Measurements from ENCODE around the gene CADPS2. TPM values are rescaled to one million over a fixed set of nuclear protein-coding genes. Genes with fewer than 3 reads are reported as not detected.

CADPS2 gene
- total RNA-seq, 2 donors from 2014 or later: 4.3 to 11.7 TPM

- WGBS, 2 experiments (ENCODE audit: insufficient coverage in 1 of 2, insufficient read length in 1 of 2): 80% methylated on average over 3 of the region's 3 CpGs; no CpG with 5 or more reads in 1 of the 2 experiments
- H3K9me3 ChIP-seq (ENCODE audit: control insufficient read depth, low read length): no peaks in the 10 kb centered on the region
- no peaks in the 10 kb centered on the region for H3K27me3 ChIP-seq (ENCODE audit: control insufficient read depth, insufficient read depth, low read length, poor library complexity, severe bottlenecking)
- peaks cover 4% of the 10 kb centered on the region for H3K36me3 Mint-ChIP-seq (ENCODE audit: low read depth)
- H3K4me3 Mint-ChIP-seq: no peak overlapping the region
- H3K4me1 ChIP-seq (ENCODE audit: control insufficient read depth, insufficient read depth, low read length): no peaks in the 10 kb centered on the region
- peaks cover 32% of the 10 kb centered on the region for H3K4me1 Mint-ChIP-seq
- no peak overlapping the region for H3K4me3 ChIP-seq (ENCODE audit: low read length)
- no peaks in the 10 kb centered on the region for H3K36me3 ChIP-seq (ENCODE audit: control insufficient read depth, insufficient read depth, low read length)
- peaks cover 4% of the 10 kb centered on the region for H3K9me3 Mint-ChIP-seq
- H3K27me3 Mint-ChIP-seq (ENCODE audit: insufficient read depth): no peaks in the 10 kb centered on the region
- H3K27ac Mint-ChIP-seq: no peak overlapping the region
- TF ChIP-seq CTCF (conservative IDR thresholded peaks at IDR 0.05): no peak
- no peak overlapping the region for H3K9ac ChIP-seq (ENCODE audit: extremely low read depth, low read length, poor library complexity, severe bottlenecking)
- H3K27ac ChIP-seq (ENCODE audit: low read depth, low read length): no peak overlapping the region
- no peak for DNase-seq
These were observed 38.3 kb downstream of the CADPS2 start for GRCh38 chr7:122847871-122848473.

- Mint-ChIP-seq H3K9me3 (peaks cover 4% of the 10 kb centered on the region), H3K4me1 (peaks cover 31% of the 10 kb centered on the region), H3K27me3 (ENCODE audit: insufficient read depth) (no peaks in the 10 kb centered on the region), H3K27ac (no peak overlapping the region), H3K4me3 (no peak overlapping the region), H3K36me3 (ENCODE audit: low read depth) (no peaks in the 10 kb centered on the region)
- Histone ChIP-seq H3K27ac (ENCODE audit: low read depth, low read length) (no peak overlapping the region), H3K36me3 (ENCODE audit: control insufficient read depth, insufficient read depth, low read length) (no peaks in the 10 kb centered on the region), H3K9me3 (ENCODE audit: control insufficient read depth, low read length) (no peaks in the 10 kb centered on the region), H3K4me3 (ENCODE audit: low read length) (no peak overlapping the region), H3K27me3 (ENCODE audit: control insufficient read depth, insufficient read depth, low read length, poor library complexity, severe bottlenecking) (no peaks in the 10 kb centered on the region), H3K9ac (ENCODE audit: extremely low read depth, low read length, poor library complexity, severe bottlenecking) (no peak overlapping the region), H3K4me1 (ENCODE audit: control insufficient read depth, insufficient read depth, low read length) (no peaks in the 10 kb centered on the region)
- TF ChIP-seq CTCF (conservative IDR thresholded peaks at IDR 0.05): no peak
- 84 to 94% methylated on average over 2 of the region's 2 CpGs for WGBS, 2 experiments (ENCODE audit: insufficient coverage in 1 of 2, insufficient read length in 1 of 2)
- DNase-seq: no peak
These were observed 39.7 kb downstream of the CADPS2 start for GRCh38 chr7:122846591-122846990.

- no peaks in the 10 kb centered on the region for H3K36me3 Mint-ChIP-seq (ENCODE audit: low read depth)
- no peak overlapping the region for H3K27ac ChIP-seq (ENCODE audit: low read depth, low read length)
- 88 to 92% methylated on average over 3 of the region's 3 CpGs for WGBS, 2 experiments (ENCODE audit: insufficient coverage in 1 of 2, insufficient read length in 1 of 2)
- no peak overlapping the region for H3K9ac ChIP-seq (ENCODE audit: extremely low read depth, low read length, poor library complexity, severe bottlenecking)
- no peaks in the 10 kb centered on the region for H3K27me3 ChIP-seq (ENCODE audit: control insufficient read depth, insufficient read depth, low read length, poor library complexity, severe bottlenecking)
- no peak overlapping the region for H3K4me3 ChIP-seq (ENCODE audit: low read length)
- peaks cover 31% of the 10 kb centered on the region for H3K4me1 Mint-ChIP-seq
- no peaks in the 10 kb centered on the region for H3K9me3 ChIP-seq (ENCODE audit: control insufficient read depth, low read length)
- DNase-seq: no peak
- H3K27ac Mint-ChIP-seq: no peak overlapping the region
- no peak for TF ChIP-seq CTCF (conservative IDR thresholded peaks at IDR 0.05)
- H3K9me3 Mint-ChIP-seq: no peaks in the 10 kb centered on the region
- no peaks in the 10 kb centered on the region for H3K4me1 ChIP-seq (ENCODE audit: control insufficient read depth, insufficient read depth, low read length)
- H3K27me3 Mint-ChIP-seq (ENCODE audit: insufficient read depth): no peaks in the 10 kb centered on the region
- no peaks in the 10 kb centered on the region for H3K36me3 ChIP-seq (ENCODE audit: control insufficient read depth, insufficient read depth, low read length)
- H3K4me3 Mint-ChIP-seq: no peak overlapping the region
These were observed 41.0 kb downstream of the CADPS2 start for GRCh38 chr7:122845286-122845685.
